Measurements from ENCODE around the gene TECR.
"Not testable (repeated sequence)": the region's sequence is repeated elsewhere in the genome, so short reads cannot be mapped to it uniquely, and the experiment has no call there.

The TECR gene

GRCh38 chr19:14540741-14541525 is 11.5 kb downstream of the TECR start:
- no peak for DNase-seq

GRCh38 chr19:14541979-14542378 is 12.6 kb downstream of the TECR start:
- DNase-seq: not testable (repeated sequence)

- no peak for DNase-seq
These were observed 13.4 kb downstream of the TECR start for GRCh38 chr19:14542711-14543328.

- no peak for DNase-seq
These were observed 14.7 kb downstream of the TECR start for GRCh38 chr19:14544047-14544446.

- DNase-seq: no peak
These were observed 15.8 kb downstream of the TECR start for GRCh38 chr19:14544977-14545715.

- DNase-seq: no peak
These were observed 16.3 kb downstream of the TECR start for GRCh38 chr19:14545716-14546082.

- no peak for DNase-seq
These were observed 20.9 kb downstream of the TECR start for GRCh38 chr19:14550201-14550754.

GRCh38 chr19:14551134-14552005 is 22.0 kb downstream of the TECR start:
- DNase-seq: not testable (repeated sequence)

- DNase-seq: not testable (repeated sequence)
These were observed 22.6 kb downstream of the TECR start for GRCh38 chr19:14552006-14552360.

- no peak for DNase-seq
These were observed 23.9 kb downstream of the TECR start for GRCh38 chr19:14553042-14553938.

GRCh38 chr19:14553939-14554243 is 24.5 kb downstream of the TECR start:
- DNase-seq: no peak

- no peak for DNase-seq
These were observed 25.0 kb downstream of the TECR start for GRCh38 chr19:14554382-14554812.

- DNase-seq: no peak
These were observed 26.7 kb downstream of the TECR start for GRCh38 chr19:14555918-14556661.

GRCh38 chr19:14556662-14557188 is 27.3 kb downstream of the TECR start:
- DNase-seq: no peak

- DNase-seq: no peak
These were observed 29.1 kb downstream of the TECR start for GRCh38 chr19:14558370-14559066.

- DNase-seq: no peak
These were observed 30.8 kb downstream of the TECR start for GRCh38 chr19:14559916-14560775.

- no peak for DNase-seq
These were observed 31.3 kb downstream of the TECR start for GRCh38 chr19:14560776-14561108.

- no peak for DNase-seq
These were observed 31.9 kb downstream of the TECR start for GRCh38 chr19:14561249-14561648.

GRCh38 chr19:14561847-14562351 is 32.5 kb downstream of the TECR start:
- no peak for DNase-seq
